Hepatocyte (in vitro differentiated cells): ENCODE results near the gene BMP7. TPM values are rescaled to one million over a fixed set of nuclear protein-coding genes. Genes with fewer than 3 reads are reported as not detected.

Experiments
- DNase-seq: peaks from one replicate; pipeline ENCODE4 v3.0.0-alpha.2; 2016; ENCODE audit warnings: low spot score
- H2AFZ ChIP-seq: fragments of 200-600 bp; sonication (generic); 2 replicates; pipeline ENCODE4 v1.6.0; 2016; ENCODE audit warnings: antibody characterized with exemption, mild to moderate bottlenecking
- H3K27ac ChIP-seq: fragments of 200-600 bp; sonication (generic); 2 replicates; pipeline ENCODE4 v1.5.1; 2016; ENCODE audit warnings: mild to moderate bottlenecking
- H3K27me3 ChIP-seq: fragments of 200-600 bp; sonication (generic); 2 replicates; pipeline ENCODE4 v1.6.1; 2016
- H3K36me3 ChIP-seq: fragments of 200-600 bp; sonication (generic); replicated peaks from 2 replicates; pipeline ENCODE4 v1.5.1; 2016; ENCODE audit warnings: low read depth; ENCODE audit not compliant: insufficient read depth
- H3K4me1 ChIP-seq: fragments of 200-600 bp; sonication (generic); 2 replicates; pipeline ENCODE4 v1.5.1; 2016; ENCODE audit warnings: mild to moderate bottlenecking, moderate library complexity; ENCODE audit not compliant: insufficient read depth
- H3K4me2 ChIP-seq: fragments of 200-600 bp; sonication (generic); 2 replicates; pipeline ENCODE4 v1.6.0; 2016
- H3K4me3 ChIP-seq: fragments of 200-600 bp; sonication (generic); 2 replicates; pipeline ENCODE4 v1.5.1; 2016; ENCODE audit warnings: mild to moderate bottlenecking
- H3K79me2 ChIP-seq: fragments of 200-600 bp; sonication (generic); 2 replicates; pipeline ENCODE4 v1.6.0; 2017; ENCODE audit warnings: mild to moderate bottlenecking
- H3K9me2 ChIP-seq: fragments of 200-600 bp; sonication (generic); replicated peaks from 2 replicates; pipeline ENCODE4 v1.6.0; 2017; ENCODE audit warnings: mild to moderate bottlenecking; ENCODE audit not compliant: insufficient read depth
- H3K9me3 ChIP-seq: fragments of 200-600 bp; sonication (generic); 2 replicates; pipeline ENCODE4 v1.5.1; 2016; ENCODE audit warnings: low read depth, mild to moderate bottlenecking
- H4K20me1 ChIP-seq: fragments of 200-600 bp; sonication (generic); 2 replicates; pipeline ENCODE4 v1.6.0; 2016; ENCODE audit warnings: mild to moderate bottlenecking; ENCODE audit not compliant: insufficient read depth, poor library complexity, severe bottlenecking
- EZH2 ChIP-seq: fragments of 200-600 bp; sonication (generic); IDR thresholded peaks from 2 replicates; pipeline ENCODE4 v1.6.1; 2016; ENCODE audit warnings: antibody characterized with exemption, mild to moderate bottlenecking, borderline replicate concordance
- EZH2phosphoT487 ChIP-seq: fragments of 200-600 bp; sonication (generic); IDR thresholded peaks from one replicate; pipeline ENCODE4 v1.6.1; 2018; ENCODE audit warnings: antibody characterized with exemption, mild to moderate bottlenecking, low read depth, moderate library complexity; ENCODE audit not compliant: unreplicated experiment, severe bottlenecking
- WGBS: methylation state at CpG from one replicate; pipeline ENCODE4 v1.1.6; 2016; ENCODE audit warnings: low lambda C conversion rate; ENCODE audit errors: missing lambda C conversion rate; 5-methylcytosine and 5-hydroxymethylcytosine counted together
- polyA plus RNA-seq: library from polyadenylated mRNA; unstranded; fragments of >200 nt; fragmentation: Nextera tagmentation; extraction: Ambion mirVana; gene quantifications from 2 replicates; pipeline ENCODE4 v1.2.1, GENCODE V29; 2016
- total RNA-seq: library from RNA; depleted of rRNA; stranded (reverse); fragments of >200 nt; gene quantifications from 2 replicates; pipeline ENCODE4 v1.2.3, GENCODE V29; 2014
- TF ChIP-seq, protein P1 (sequence below): fragments of 200-600 bp; sonication (generic); IDR thresholded peaks from 2 replicates; pipeline ENCODE4 v1.5.1; 2016; ENCODE audit warnings: antibody characterized with exemption, mild to moderate bottlenecking; ENCODE audit not compliant: poor library complexity

BMP7 gene
- total and polyA plus RNA-seq, 2 experiments from 2014 or later: 9.1 to 14.8 TPM

DNA sequence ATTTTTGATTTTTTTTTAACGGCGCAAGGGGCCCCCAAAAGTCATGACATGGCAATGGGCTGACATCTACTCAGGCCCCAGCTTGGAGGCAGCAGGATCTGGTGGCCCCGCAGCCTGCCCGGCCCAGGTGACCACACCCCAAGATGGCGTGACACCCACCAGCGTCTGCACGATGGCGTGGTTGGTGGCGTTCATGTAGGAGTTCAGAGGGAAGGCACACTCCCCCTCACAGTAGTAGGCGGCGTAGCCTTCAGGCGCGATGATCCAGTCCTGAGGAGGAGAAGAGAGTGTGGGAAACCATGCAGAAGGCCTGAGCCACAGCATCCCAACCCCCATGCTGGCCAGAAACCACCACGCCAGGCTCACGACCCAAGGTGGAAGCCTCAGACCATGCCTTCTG lies 93.4 kb downstream of the BMP7 start:
- no peaks in the 10 kb centered on the region for H3K79me2 ChIP-seq
- H3K4me3 ChIP-seq: no peak overlapping the region
- peaks cover 6% of the 10 kb centered on the region for H3K4me1 ChIP-seq
- H3K27ac ChIP-seq: no peak overlapping the region
- no peak for DNase-seq
- H3K4me2 ChIP-seq: no peak overlapping the region
- no peak for TF ChIP-seq EZH2
- TF ChIP-seq, protein P1, sequence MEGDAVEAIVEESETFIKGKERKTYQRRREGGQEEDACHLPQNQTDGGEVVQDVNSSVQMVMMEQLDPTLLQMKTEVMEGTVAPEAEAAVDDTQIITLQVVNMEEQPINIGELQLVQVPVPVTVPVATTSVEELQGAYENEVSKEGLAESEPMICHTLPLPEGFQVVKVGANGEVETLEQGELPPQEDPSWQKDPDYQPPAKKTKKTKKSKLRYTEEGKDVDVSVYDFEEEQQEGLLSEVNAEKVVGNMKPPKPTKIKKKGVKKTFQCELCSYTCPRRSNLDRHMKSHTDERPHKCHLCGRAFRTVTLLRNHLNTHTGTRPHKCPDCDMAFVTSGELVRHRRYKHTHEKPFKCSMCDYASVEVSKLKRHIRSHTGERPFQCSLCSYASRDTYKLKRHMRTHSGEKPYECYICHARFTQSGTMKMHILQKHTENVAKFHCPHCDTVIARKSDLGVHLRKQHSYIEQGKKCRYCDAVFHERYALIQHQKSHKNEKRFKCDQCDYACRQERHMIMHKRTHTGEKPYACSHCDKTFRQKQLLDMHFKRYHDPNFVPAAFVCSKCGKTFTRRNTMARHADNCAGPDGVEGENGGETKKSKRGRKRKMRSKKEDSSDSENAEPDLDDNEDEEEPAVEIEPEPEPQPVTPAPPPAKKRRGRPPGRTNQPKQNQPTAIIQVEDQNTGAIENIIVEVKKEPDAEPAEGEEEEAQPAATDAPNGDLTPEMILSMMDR: no peak
- no peak for TF ChIP-seq EZH2phosphoT487
- H4K20me1 ChIP-seq: no peaks in the 10 kb centered on the region
- no peaks in the 10 kb centered on the region for H3K9me3 ChIP-seq
- no peak overlapping the region for H2AFZ ChIP-seq
- WGBS: 97% methylated on average over 15 of the region's 15 CpGs
- H3K27me3 ChIP-seq: no peaks in the 10 kb centered on the region
- H3K9me2 ChIP-seq: no peaks in the 10 kb centered on the region
- H3K36me3 ChIP-seq: no peaks in the 10 kb centered on the region

DNA sequence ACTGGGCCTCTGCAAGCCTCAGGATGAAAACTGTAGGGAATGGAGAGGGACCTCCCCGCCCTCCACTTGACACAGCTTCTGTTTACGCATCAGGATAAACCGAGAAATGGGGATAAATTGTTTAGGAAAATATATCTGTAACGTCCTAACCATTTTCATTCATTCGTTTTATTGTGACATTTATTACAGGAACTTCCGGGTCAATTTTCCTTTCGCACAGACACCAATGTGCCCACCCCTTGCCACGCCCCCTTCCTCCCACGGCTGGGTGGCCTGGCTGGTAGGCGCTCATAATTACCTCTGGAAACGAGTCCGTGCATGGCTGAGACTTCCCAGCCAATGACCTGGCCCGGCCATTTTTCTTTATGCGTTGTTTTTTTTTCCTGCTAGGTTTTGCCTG lies 96.1 kb downstream of the BMP7 start:
- Histone ChIP-seq H3K9me3 (no peaks in the 10 kb centered on the region), H3K27me3 (no peaks in the 10 kb centered on the region), H3K4me1 (peaks cover 11% of the 10 kb centered on the region), H3K9me2 (no peaks in the 10 kb centered on the region), H3K4me2 (no peak overlapping the region), H4K20me1 (no peaks in the 10 kb centered on the region), H3K36me3 (no peaks in the 10 kb centered on the region), H3K4me3 (no peak overlapping the region), H2AFZ (no peak overlapping the region), H3K27ac (no peak overlapping the region), H3K79me2 (no peaks in the 10 kb centered on the region)
- TF ChIP-seq EZH2phosphoT487: no peak
- TF ChIP-seq, protein P1: no peak
- TF ChIP-seq EZH2: no peak
- WGBS: 78% methylated on average over 14 of the region's 14 CpGs
- DNase-seq: no peak

DNA sequence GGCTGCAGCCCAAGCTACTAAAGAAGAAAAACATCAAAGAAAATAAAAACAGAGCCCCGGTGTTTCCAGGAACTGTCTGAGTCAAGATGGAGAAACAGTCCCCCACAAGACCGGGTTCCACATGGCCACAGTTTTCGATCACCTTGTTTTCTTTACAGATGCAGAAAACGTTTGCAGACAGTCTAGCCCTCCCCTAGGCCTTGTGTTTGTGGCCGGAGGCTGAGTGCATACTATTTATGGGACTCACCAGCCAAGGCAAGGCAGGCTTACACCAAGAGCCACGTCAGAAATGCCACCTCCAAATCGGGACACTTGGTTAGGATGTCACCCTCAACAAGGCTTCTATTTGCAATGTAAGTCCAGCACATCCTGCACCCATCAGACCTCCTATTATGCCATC lies 97.3 kb downstream of the BMP7 start:
- no peak overlapping the region for H2AFZ ChIP-seq
- 83% methylated on average over 7 of the region's 7 CpGs for WGBS
- H3K79me2 ChIP-seq: no peaks in the 10 kb centered on the region
- H3K9me2 ChIP-seq: no peaks in the 10 kb centered on the region
- no peaks in the 10 kb centered on the region for H3K9me3 ChIP-seq
- no peak overlapping the region for H3K4me3 ChIP-seq
- H3K27ac ChIP-seq: peak overlapping the region; percentile 66
- no peaks in the 10 kb centered on the region for H3K27me3 ChIP-seq
- H4K20me1 ChIP-seq: no peaks in the 10 kb centered on the region
- H3K36me3 ChIP-seq: no peaks in the 10 kb centered on the region
- DNase-seq: no peak
- peaks cover 11% of the 10 kb centered on the region for H3K4me1 ChIP-seq
- TF ChIP-seq EZH2 (no peak), EZH2phosphoT487 (no peak)
- TF ChIP-seq, protein P1: no peak
- no peak overlapping the region for H3K4me2 ChIP-seq

- TF ChIP-seq EZH2 (no peak), EZH2phosphoT487 (no peak)
- TF ChIP-seq, protein P1: no peak
- H2AFZ ChIP-seq: no peak overlapping the region
- H3K4me1 ChIP-seq: peaks cover 11% of the 10 kb centered on the region
- peak overlapping the region; percentile 18 for H3K4me2 ChIP-seq
- no peaks in the 10 kb centered on the region for H3K36me3 ChIP-seq
- no peaks in the 10 kb centered on the region for H3K79me2 ChIP-seq
- WGBS: 56% methylated on average over 26 of the region's 26 CpGs
- H3K27ac ChIP-seq: peak overlapping the region; percentile 69
- H4K20me1 ChIP-seq: no peaks in the 10 kb centered on the region
- DNase-seq: peak; percentile 32
- H3K9me3 ChIP-seq: no peaks in the 10 kb centered on the region
- no peaks in the 10 kb centered on the region for H3K9me2 ChIP-seq
- no peak overlapping the region for H3K4me3 ChIP-seq
- no peaks in the 10 kb centered on the region for H3K27me3 ChIP-seq
These were observed 98.3 kb downstream of the BMP7 start for GRCh38 chr20:57167971-57168701.
